ENCODE measurements around the gene RBM38.

DNA sequence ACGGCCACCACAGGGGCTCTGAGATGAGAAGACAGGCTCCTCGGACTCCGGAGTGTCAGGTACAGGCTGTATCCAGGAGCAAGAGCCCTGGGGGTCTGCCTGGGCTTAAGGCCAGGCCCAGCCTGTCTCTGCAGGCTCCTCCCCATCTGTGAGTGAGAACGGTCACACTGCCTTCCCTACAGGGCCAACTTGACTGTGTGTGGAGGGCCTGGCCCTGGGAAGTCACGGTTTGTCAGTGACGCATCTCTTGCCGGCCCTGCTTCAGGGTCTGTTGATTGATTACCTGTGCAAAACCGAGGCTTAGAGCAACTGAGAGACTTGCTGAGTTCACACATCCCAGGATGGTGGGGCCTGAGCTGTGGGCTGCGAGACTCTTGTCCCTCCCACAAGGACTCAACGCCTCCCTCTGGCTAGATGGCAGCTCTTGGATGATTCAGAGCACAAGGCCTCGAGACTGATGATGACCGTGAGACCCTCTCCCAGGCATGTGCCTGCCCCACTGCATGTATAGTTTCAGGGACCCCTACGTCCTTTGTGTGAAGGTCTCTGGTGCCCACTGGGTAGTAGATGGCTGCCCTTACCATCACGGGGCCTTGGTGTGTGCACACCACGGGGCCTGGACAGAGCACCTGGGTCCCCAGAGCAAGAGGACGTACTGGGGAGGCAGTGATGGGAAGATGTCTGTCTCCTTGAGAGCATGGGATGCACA lies 5.9 kb downstream of the RBM38 start:
- TF ChIP-seq, protein P1, sequence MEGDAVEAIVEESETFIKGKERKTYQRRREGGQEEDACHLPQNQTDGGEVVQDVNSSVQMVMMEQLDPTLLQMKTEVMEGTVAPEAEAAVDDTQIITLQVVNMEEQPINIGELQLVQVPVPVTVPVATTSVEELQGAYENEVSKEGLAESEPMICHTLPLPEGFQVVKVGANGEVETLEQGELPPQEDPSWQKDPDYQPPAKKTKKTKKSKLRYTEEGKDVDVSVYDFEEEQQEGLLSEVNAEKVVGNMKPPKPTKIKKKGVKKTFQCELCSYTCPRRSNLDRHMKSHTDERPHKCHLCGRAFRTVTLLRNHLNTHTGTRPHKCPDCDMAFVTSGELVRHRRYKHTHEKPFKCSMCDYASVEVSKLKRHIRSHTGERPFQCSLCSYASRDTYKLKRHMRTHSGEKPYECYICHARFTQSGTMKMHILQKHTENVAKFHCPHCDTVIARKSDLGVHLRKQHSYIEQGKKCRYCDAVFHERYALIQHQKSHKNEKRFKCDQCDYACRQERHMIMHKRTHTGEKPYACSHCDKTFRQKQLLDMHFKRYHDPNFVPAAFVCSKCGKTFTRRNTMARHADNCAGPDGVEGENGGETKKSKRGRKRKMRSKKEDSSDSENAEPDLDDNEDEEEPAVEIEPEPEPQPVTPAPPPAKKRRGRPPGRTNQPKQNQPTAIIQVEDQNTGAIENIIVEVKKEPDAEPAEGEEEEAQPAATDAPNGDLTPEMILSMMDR (IDR thresholded peaks at IDR 0.05), result no peak
- no peak for TF ChIP-seq POLR2A (IDR thresholded peaks at IDR 0.05)

All from testis (tissue), 2 donors.